SJSA1 (cell line): Measurements from ENCODE around the gene TSPAN8. TPM values are rescaled to one million over a fixed set of nuclear protein-coding genes. Genes with fewer than 3 reads are reported as not detected.
"Not testable (repeated sequence)": the region's sequence is repeated elsewhere in the genome, so short reads cannot be mapped to it uniquely, and the experiment has no call there.

Experiments
- DNase-seq, 2 experiments: peaks; one replicate each; pipeline ENCODE4 v3.0.0-alpha.2; 2015 to 2020; ENCODE audit warnings: low spot score in 2 of 2, low read depth in 1 of 2
- H3K27ac ChIP-seq: fragments of 250-450 bp; sonication (Bioruptor Pico); 2 replicates; pipeline ENCODE4 v1.5.1; 2020; ENCODE audit warnings: mild to moderate bottlenecking, moderate library complexity
- H3K27me3 ChIP-seq: fragments of 250-450 bp; sonication (Bioruptor Pico); replicated peaks from 2 replicates; pipeline ENCODE4 v1.5.1; 2020; ENCODE audit warnings: mild to moderate bottlenecking, moderate library complexity
- H3K36me3 ChIP-seq: fragments of 250-450 bp; sonication (Bioruptor Pico); 2 replicates; pipeline ENCODE4 v1.5.1; 2020; ENCODE audit warnings: mild to moderate bottlenecking
- H3K4me1 ChIP-seq: fragments of 250-450 bp; sonication (Bioruptor Pico); replicated peaks from 2 replicates; pipeline ENCODE4 v1.6.1; 2021; ENCODE audit warnings: mild to moderate bottlenecking
- H3K4me3 ChIP-seq: fragments of 250-450 bp; sonication (Bioruptor Pico); 2 replicates; pipeline ENCODE4 v1.5.1; 2020; ENCODE audit warnings: mild to moderate bottlenecking
- H3K9me3 ChIP-seq: fragments of 250-450 bp; sonication (Bioruptor Pico); replicated peaks from 2 replicates; pipeline ENCODE4 v1.5.1; 2020; ENCODE audit warnings: mild to moderate bottlenecking
- total RNA-seq: library from RNA; depleted of rRNA; stranded (reverse); fragments of >200 nt; shearing (Covaris generic); gene quantifications from 2 replicates; pipeline ENCODE4 v1.2.3, GENCODE V29; 2014

The TSPAN8 gene
- total RNA-seq, 1 experiment from 2014 or later, result not detected

DNA sequence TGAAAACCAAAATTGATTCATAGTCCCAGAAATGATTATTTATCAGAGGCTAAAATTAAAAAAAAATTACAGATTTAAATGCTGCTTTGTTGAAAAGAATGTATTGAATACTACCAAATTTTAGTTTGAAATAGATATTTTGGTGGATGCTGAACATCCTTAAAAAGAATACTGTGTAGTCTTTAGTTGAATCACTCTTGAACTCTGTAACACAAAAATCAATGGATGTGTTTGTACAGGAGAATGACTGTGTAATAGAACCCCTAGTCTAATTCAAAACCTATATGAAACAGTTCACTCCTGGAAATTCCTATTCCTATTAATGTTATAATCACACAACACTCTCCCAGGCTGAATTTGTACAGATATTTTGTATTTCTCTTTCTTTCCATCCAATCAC lies 1.5 kb upstream of the TSPAN8 start:
- DNase-seq, result no peak
- H3K36me3 ChIP-seq, result no peaks in the 10 kb centered on the region
- no peaks in the 10 kb centered on the region for H3K9me3 ChIP-seq
- no peaks in the 10 kb centered on the region for H3K4me1 ChIP-seq
- H3K27me3 ChIP-seq, result no peaks in the 10 kb centered on the region; the same call in 1 of the 2 replicates
- H3K27ac ChIP-seq, result no peak overlapping the region
- H3K4me3 ChIP-seq, result no peak overlapping the region

DNA sequence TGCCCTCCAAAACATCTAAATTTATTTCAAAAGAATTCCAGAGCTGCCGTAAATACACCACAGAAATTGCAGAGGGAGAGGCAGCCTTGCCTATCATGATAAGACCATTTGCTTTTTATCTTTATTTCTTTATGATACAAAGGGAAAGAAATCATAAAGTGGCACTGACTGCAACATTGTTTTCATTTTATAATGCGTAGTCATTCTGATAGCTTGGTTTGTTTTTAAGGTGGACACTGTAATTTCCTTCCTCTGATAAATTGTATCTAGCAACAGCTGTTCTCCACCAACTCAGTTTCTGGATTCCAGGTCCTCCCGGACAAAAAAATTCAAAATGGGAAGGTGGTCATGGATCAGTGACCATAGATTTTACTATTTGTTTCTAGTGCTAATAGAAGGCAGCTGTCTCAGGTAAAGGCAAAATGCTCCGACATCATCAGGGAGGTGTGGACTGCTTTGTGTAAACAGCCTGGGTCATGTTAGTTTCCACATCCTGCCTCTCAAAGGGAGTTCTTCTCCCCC lies 623 bp upstream of the TSPAN8 start:
- Histone ChIP-seq H3K4me3 (no peak overlapping the region), H3K27me3 (no peaks in the 10 kb centered on the region; the same call in 1 of the 2 replicates), H3K4me1 (no peaks in the 10 kb centered on the region), H3K9me3 (no peaks in the 10 kb centered on the region), H3K27ac (no peak overlapping the region), H3K36me3 (no peaks in the 10 kb centered on the region)
- DNase-seq, result no peak

DNA sequence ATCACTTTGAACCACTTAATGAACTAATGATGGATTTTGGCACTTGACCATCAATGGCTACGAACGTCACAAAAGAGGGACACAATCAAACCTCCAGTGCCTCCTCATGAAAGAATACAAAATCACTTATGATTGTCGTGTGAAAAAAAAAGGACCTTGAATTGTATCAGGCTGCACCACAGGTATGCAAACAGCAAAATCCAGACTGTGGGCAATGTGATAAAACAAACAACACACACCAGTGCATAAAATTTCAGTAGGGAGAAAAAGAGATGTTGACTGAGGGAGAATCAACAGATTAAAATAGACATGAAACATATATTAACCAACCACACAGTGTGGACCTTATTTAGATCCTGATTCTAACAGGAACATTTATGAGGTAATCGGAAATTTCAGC lies 2.6 kb downstream of the TSPAN8 start:
- H3K27me3 ChIP-seq, result no peaks in the 10 kb centered on the region
- no peak overlapping the region for H3K4me3 ChIP-seq
- H3K27ac ChIP-seq, result no peak overlapping the region
- no peaks in the 10 kb centered on the region for H3K9me3 ChIP-seq
- no peak for DNase-seq
- no peaks in the 10 kb centered on the region for H3K4me1 ChIP-seq
- no peaks in the 10 kb centered on the region for H3K36me3 ChIP-seq

DNA sequence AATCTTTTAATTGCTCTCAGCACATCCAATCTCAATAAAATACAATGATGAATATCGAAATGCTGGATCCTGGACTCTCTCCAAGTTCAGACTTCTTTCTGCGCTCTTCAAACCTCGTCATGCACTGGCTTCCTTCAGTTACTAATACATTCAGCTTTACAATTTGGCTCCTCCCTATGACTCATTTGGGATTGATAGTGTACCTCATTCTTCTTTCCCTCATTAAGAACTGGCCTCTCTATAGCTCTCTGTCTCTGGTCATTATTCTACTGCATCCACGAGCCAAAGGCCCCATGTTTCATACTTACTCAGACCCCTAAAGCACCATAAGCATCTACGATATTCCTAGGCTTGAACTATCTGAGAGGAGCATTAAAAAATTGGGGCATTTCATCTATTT lies 4.9 kb downstream of the TSPAN8 start:
- H3K4me1 ChIP-seq, result no peaks in the 10 kb centered on the region
- H3K4me3 ChIP-seq, result no peak overlapping the region
- no peaks in the 10 kb centered on the region for H3K9me3 ChIP-seq
- no peak overlapping the region for H3K27ac ChIP-seq
- no peaks in the 10 kb centered on the region for H3K27me3 ChIP-seq
- no peaks in the 10 kb centered on the region for H3K36me3 ChIP-seq
- no peak for DNase-seq

DNA sequence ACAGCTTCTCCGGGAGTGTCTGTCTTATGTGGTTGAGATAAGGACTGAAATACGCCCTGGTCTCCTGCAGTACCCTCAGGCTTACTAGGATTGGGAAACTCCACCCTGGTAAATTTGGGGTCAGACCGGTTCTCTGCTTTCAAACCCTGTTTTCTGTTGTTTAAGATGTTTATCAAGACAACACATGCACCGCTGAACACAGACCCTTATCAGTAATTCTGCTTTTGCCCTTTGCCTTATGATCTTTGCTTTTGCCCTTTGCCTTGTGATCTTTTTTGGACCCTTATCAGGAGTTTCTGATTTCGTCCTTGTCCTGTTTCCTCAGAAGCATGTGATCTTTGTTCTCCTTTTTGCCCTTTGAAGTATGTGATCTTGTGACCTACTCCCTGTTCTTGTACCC lies 7.8 kb downstream of the TSPAN8 start:
- H3K4me3 ChIP-seq, H3K27me3 ChIP-seq, H3K27ac ChIP-seq, H3K9me3 ChIP-seq, DNase-seq, H3K36me3 ChIP-seq, H3K4me1 ChIP-seq: not testable (repeated sequence)

DNA sequence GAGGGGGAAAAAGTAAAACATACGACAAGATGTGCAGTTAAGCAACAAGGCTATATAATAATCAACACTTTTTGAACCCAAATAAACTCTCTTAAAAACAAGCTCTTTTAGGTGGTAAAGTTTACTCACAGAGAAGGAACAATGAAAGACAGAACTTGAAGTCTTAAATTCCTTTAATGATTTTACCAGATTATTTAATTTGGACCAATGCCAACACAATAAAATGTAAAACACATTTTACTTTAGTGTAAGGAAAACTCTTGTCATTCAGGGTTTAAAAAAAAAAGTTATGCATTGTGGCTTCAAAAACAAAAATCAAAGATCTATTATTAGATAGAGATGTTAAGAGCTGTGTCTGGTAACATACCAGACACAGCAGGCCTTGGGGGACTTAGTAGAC lies 13.1 kb downstream of the TSPAN8 start:
- Histone ChIP-seq H3K4me1 (no peaks in the 10 kb centered on the region), H3K9me3 (no peaks in the 10 kb centered on the region), H3K36me3 (no peaks in the 10 kb centered on the region), H3K27ac (no peak overlapping the region), H3K4me3 (no peak overlapping the region), H3K27me3 (no peaks in the 10 kb centered on the region)
- DNase-seq, result no peak

DNA sequence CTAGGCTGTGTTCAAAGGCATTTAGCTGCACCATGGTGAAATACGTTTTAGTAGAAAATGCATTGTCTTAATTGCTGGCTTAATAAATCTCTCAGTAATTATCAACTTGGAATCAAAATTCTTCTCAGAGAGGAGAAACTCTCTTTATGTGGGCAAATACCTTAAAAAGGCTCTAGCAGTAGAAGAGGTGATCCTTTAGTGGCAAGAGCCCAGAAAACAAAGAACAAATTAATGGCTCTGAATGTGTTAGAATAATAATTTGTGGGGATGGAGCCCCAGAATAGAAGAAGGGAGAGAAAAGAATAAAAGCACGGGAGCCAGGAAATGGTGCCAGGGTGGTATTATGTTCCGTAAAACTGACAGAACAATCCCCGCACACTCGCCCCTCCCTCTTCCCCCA lies 14.8 kb downstream of the TSPAN8 start:
- H3K4me3 ChIP-seq, result no peak overlapping the region
- no peaks in the 10 kb centered on the region for H3K36me3 ChIP-seq
- no peaks in the 10 kb centered on the region for H3K9me3 ChIP-seq
- H3K4me1 ChIP-seq, result no peaks in the 10 kb centered on the region
- H3K27ac ChIP-seq, result no peak overlapping the region
- no peak for DNase-seq
- H3K27me3 ChIP-seq, result no peaks in the 10 kb centered on the region

DNA sequence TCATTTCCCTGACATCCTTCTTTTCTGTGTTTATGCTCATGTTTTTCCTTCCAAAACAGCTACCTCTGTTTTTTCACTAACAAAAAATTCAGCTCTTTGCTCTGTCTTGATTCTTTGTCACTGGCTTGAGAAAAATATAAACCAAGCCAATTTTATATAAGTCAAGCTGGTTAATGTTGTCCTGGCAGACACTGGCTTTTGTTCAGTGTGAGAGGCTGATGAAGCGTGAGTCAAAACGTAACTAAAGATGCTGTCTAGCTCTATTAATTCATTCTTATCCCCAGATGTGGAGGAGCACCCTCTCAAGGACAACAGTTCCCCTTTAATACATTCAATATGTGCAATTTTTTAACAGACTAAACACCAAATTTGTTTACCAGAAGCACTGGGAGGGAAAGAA lies 15.8 kb downstream of the TSPAN8 start:
- no peak for DNase-seq
- no peaks in the 10 kb centered on the region for H3K36me3 ChIP-seq
- no peaks in the 10 kb centered on the region for H3K4me1 ChIP-seq
- no peak overlapping the region for H3K4me3 ChIP-seq
- H3K27ac ChIP-seq, result no peak overlapping the region
- no peaks in the 10 kb centered on the region for H3K9me3 ChIP-seq
- H3K27me3 ChIP-seq, result no peaks in the 10 kb centered on the region

DNA sequence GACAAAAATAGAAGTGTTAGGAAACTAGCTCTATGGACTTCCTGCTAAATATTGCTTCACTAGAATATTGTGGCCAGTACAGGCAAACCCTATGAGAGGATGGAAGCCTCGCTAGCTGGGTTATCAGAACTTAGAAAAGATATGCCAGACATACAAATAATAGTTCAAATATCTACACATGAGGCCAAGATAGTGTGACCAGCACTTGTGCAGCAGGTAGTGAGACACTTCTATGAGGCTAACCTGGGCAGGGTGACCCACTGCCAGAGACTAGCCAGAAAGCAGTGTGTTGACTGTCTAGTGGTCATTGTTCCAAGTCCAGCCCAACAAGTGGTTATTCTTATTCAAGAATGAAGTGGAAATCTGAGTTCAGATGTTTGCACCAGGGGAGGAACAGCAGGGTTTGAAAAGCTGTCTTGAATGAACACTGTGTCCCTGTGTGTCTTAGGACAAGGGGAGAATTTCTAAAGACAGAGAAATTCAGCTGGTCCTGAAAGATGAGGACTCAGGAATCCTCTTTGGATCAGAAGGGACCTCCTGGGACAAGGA lies 16.3 kb downstream of the TSPAN8 start:
- no peaks in the 10 kb centered on the region for H3K36me3 ChIP-seq
- DNase-seq, result no peak
- H3K27ac ChIP-seq, result no peak overlapping the region
- H3K27me3 ChIP-seq, result no peaks in the 10 kb centered on the region
- H3K4me3 ChIP-seq, result no peak overlapping the region
- H3K9me3 ChIP-seq, result no peaks in the 10 kb centered on the region
- no peaks in the 10 kb centered on the region for H3K4me1 ChIP-seq

DNA sequence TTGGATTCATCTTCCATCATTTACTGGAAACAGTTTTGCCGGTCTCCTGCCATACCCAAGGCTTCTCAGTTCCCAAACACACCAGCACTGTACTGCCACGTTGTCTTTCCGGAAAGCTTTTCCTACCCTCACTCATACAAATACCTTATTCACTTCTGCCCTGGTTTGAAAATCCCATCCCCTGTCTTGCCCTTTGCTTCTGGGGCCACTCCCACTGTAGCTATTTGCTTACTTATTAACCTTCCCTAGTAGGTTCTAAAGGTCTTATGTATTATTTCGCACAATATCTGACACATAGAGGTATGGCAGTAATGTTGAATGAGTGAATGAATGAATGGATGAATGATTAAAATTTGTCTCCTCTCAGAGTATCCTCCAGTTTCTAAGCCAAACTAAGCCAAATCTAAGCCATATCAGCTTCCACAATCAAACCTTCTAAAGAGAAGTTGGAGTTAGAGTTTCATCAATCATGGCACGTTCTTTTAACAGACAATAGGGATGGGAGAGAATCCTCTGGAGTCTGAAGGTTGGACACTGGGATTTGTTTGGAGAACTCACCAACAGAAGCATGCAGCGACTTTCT lies 18.6 kb downstream of the TSPAN8 start:
- Histone ChIP-seq H3K27me3 (no peaks in the 10 kb centered on the region), H3K27ac (no peak overlapping the region), H3K4me1 (no peaks in the 10 kb centered on the region), H3K36me3 (no peaks in the 10 kb centered on the region), H3K4me3 (no peak overlapping the region), H3K9me3 (no peaks in the 10 kb centered on the region)
- no peak for DNase-seq

DNA sequence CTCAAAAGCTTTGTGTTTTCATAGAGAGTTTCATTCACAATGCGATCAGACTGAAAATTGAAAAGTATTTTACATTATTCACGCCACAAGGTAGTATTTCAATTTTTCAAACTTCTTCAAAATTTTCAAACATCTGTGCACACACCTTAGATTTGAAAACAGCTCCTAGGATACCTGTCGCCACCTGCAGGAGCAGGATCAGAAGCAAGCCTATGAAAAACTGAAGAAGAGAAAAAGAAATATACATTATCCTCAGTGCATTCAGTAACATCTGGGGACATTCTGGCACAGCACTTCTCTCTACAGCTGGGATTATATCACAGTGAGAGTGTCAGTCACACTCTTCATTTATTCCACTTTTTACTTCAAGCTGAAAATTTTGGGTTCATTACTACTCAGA lies 19.8 kb downstream of the TSPAN8 start:
- DNase-seq, result no peak
- no peak overlapping the region for H3K4me3 ChIP-seq
- no peaks in the 10 kb centered on the region for H3K4me1 ChIP-seq
- H3K27me3 ChIP-seq, result no peaks in the 10 kb centered on the region
- H3K27ac ChIP-seq, result no peak overlapping the region
- no peaks in the 10 kb centered on the region for H3K36me3 ChIP-seq
- H3K9me3 ChIP-seq, result no peaks in the 10 kb centered on the region

DNA sequence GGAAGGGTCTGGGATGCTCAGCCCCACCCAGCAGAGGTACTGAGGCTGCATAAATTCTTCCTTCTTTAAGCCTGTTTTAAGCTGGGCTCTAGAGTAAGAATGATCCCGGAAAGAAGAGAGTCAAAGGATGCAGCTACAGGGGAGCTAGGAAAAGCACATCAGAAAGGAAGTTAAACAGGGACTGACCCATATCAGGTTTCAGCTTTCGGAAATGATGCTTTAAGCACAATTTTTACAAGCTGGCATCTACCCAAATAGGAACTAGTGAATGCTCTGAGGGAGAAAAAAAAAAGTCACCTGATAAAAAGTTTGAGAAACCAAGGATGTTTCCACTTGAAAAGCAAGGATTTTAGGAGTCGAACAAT lies 22.0 kb downstream of the TSPAN8 start:
- no peaks in the 10 kb centered on the region for H3K36me3 ChIP-seq
- no peaks in the 10 kb centered on the region for H3K27me3 ChIP-seq
- no peak overlapping the region for H3K4me3 ChIP-seq
- H3K4me1 ChIP-seq, result no peaks in the 10 kb centered on the region
- DNase-seq, result no peak
- H3K27ac ChIP-seq, result no peak overlapping the region
- no peaks in the 10 kb centered on the region for H3K9me3 ChIP-seq

DNA sequence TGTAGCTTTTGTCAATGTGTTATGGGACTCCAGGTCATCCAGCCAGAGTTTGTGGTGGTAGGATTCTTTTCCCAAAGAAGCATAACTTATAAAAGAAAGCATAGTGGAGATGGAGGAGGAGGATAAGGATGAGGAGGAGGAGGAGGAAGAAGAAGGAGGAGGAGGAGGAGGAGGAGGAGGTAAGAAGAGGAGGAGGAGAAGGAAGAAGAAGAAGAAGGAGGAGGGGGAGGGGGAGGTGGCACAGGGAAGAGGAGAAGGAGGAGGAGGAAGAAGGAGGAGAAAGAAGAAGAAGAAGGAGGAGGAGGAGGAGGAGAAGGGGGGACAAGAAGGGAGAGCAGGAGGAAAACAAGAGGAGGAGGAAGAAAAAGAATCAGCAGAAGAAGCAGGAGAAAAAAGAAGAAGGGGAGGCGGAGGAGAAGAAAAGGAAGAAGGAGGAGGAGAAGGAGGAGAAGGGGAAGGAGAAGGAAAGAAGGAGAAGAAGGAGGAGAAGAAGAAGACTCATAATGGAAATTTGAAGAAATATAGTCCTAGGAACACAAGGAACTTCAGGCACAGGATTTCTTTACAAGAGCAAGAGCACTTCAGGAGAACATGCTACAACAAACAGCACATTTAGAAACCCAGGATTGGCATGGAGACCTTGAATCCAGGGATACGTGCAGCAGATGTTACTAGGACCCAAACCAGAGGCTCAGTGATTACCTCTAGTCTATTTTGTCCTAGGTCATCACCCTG lies 22.6 kb downstream of the TSPAN8 start:
- Histone ChIP-seq H3K27ac (no peak overlapping the region), H3K4me3 (no peak overlapping the region), H3K36me3 (no peaks in the 10 kb centered on the region), H3K27me3 (no peaks in the 10 kb centered on the region), H3K4me1 (no peaks in the 10 kb centered on the region), H3K9me3 (no peaks in the 10 kb centered on the region)
- DNase-seq, result no peak

DNA sequence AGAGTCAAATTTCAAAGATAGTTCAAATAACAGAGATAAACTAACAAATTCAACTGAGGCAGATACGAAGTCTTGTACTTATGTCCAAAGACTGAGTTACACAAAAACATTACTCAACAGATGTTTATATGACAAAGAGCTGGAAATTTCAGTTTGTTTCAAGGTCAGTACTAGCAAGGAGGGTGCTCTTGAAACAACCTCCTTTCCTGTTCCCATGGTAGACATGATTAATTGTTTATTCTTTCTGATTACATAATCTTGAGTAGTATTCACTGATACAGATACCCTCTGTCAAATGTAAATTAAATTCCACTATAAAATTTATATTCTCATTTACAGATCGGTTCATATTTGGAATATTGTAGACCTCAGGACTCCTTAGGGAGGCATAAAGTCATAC lies 23.4 kb downstream of the TSPAN8 start:
- H3K27me3 ChIP-seq, result no peaks in the 10 kb centered on the region
- H3K36me3 ChIP-seq, result no peaks in the 10 kb centered on the region
- H3K9me3 ChIP-seq, result no peaks in the 10 kb centered on the region
- H3K4me3 ChIP-seq, result no peak overlapping the region
- H3K4me1 ChIP-seq, result no peaks in the 10 kb centered on the region
- H3K27ac ChIP-seq, result no peak overlapping the region
- DNase-seq, result no peak
